ENCODE measurements around the gene POLR2I. TPM values are rescaled to one million over a fixed set of nuclear protein-coding genes. Genes with fewer than 3 reads are reported as not detected.

The POLR2I gene
- polyA plus RNA-seq (ENCODE audit: insufficient read length in 4 of 4): 10 to 100 TPM; 38.9 to 68.6 (median 42.7) TPM

DNA sequence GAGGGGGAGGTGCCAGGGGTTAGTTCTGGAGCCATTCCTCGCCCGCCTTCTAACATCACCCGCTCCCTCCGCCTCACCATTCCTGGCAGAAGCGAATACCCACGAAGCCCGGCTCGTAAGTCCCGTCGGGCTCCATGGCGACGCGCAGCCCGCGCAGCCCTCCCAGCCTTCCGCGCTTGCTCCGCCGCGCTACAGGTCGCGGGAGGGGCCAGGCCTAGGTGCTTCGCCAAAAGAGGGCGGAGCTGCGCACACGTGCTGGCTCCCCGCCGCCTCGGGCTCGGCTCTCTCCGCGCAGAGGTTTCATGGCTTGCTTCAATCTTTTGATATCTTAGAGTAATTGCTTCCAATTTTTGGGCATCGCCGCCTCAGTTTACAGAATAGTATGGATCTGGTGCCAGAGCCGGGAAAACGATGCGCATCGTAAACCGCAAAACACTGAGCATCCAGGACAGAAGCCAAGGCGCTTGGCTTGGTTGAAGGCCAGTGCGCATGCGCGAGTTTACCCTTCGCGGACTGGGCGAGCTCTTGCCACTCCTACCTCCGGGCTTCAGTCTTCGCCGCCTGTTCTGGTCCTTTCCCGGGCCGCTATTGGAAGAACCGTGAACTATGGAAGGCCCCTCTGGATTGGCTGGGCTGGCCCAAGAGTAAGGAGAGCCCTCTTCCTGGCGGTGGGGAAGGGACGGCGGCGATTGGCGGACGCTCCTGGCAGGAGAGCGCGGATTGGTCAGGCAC lies at the start of gene POLR2I:
TSS of gene POLR2I (minus strand) at position 155 of the 732 bp plus-strand sequence. CDS start at position 136, 19 bp downstream.
- DNase-seq (ENCODE audit: low read depth in 4 of 4, low spot score in 3 of 4): peak; percentile 97 to 100 (median 99)

DNA sequence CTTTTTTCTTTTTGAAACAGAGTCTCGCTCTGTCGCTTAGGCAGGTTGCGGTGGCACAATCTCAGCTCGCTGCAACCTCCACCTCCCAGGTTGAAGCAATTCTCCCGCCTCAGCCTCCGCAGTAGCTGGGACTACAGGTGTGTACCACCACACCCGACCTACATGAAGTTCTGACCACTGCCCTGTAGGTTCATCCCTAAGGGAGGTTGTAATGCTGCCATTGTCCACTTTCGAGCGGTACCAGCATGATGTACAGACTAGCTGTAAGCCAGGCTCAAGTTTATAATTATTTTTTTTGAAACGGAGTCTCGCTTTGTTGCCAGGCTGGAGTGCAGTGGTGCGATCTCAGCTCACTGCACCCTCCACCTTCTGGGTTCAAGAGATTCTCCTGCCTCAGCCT lies 49.1 kb upstream of the POLR2I start:
- no peak for DNase-seq (ENCODE audit: low read depth in 4 of 4, low spot score in 3 of 4)

DNA sequence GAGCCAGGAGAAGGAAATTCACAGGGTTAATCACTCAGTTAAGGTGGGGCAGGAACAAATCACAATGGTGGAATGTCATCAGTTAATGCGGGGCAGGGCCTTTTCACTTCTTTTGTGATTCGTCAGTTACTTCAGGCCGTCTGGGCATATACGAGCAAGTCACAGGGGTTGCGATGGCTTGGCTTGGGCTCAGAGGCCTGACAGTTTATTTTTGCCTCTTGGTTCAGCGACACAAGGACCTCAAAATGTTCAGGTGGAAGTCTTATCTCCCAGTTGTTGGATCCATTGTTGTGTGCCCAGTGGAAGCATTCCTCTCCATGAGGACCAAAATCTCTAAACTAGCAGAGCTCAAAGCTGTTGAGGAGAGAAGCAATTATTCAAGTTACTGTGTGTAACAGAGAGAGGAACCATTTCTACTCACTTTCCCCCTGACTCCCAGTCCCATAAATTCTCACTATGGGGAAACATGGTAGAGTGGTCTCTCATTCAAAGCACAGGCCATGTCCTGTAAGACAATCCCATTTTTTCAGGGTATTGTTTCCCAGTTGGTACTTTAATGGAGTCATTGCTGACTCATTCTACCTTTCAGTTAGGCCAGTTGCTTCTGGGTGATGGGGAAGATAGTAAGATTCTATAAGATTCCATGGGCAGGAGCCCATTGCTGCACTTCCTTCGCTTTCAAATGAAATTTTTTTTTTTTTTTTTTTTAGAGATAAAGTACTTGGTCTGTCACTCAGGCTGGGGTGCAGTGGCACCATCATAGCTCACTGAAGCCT lies 46.3 kb upstream of the POLR2I start:
- no peak for DNase-seq (ENCODE audit: low read depth in 4 of 4, low spot score in 3 of 4)

DNA sequence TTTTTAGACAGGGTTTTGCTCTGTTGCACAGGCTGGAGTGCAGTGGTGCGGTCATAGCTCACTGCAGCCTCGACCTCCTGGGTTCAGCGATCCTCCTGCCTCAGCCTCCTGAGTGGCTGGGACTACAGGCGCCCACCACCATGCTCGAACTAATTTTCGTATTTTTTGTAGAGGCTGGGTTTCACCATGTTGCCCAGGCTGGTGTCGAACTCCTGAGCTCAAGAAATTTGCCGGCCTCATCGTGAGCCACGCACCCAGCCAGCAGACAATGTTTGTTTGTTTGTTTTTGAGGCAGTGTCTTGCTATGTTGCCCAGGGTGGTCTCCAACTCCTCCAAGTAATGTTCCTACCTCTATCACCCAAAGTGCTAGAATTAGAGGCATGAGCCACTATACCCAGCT lies 38.5 kb upstream of the POLR2I start:
- no peak for DNase-seq (ENCODE audit: low read depth in 4 of 4, low spot score in 3 of 4)

DNA sequence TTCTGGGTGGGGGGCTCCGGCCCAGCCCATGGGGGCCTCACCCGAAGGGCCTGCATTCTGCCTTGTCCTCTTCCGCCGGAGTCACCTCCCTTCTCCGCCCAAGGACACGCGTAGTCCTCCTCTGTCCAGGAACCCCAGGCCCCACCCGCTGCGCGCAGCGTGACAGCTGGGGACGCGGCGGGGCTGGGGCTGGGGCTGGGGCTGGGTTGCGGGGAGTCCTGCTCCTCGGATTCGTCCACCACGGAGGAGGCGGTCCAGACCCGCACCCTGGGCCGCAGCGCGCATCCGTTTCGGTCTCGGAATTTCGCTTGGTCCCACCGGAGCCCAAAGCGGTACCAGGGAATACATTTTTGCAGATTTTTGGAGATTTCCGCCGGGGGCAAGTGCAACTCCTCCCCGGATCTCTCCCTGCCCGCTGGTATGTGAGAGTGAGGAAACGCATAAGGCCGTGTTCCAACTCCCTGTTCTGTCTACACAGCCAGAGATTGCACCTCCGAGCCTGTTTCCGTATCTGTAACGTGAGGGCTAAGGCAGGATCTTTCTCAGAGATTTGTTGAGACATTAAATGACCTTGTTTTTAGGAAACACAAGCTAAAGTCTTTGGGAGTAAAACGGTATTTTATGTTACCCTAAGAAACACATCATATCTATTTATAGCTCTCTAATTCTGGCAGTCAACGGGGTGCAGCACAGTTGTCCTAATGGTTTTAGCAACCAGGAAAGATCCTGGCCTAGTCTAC lies 37.8 kb upstream of the POLR2I start, which contains the start of gene COX7A1:
TSS of gene COX7A1 (minus strand) at position 96 of the 740 bp plus-strand sequence. CDS start at position 56, 40 bp downstream.
- peak in 1 of 4 donors; percentile 8 for DNase-seq (ENCODE audit: low read depth in 4 of 4, low spot score in 3 of 4)

DNA sequence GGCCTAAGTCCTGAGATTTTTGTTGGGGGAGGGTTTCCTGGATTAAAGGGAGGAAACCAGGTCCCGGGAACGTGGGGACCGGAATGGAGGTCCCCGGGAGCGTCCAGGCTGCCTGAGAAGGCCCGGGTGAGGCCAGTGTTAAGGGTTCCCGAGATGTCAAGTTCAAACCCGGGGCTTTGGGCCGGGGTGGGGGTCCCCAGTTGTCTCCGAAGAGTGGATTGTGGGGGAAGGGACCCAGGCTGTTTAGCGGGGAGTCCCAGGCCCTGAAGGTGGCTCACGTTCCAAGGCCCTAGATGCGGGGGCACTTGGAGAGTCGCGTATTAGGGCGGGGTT lies 37.3 kb upstream of the POLR2I start:
- DNase-seq (ENCODE audit: low read depth in 4 of 4, low spot score in 3 of 4): no peak

DNA sequence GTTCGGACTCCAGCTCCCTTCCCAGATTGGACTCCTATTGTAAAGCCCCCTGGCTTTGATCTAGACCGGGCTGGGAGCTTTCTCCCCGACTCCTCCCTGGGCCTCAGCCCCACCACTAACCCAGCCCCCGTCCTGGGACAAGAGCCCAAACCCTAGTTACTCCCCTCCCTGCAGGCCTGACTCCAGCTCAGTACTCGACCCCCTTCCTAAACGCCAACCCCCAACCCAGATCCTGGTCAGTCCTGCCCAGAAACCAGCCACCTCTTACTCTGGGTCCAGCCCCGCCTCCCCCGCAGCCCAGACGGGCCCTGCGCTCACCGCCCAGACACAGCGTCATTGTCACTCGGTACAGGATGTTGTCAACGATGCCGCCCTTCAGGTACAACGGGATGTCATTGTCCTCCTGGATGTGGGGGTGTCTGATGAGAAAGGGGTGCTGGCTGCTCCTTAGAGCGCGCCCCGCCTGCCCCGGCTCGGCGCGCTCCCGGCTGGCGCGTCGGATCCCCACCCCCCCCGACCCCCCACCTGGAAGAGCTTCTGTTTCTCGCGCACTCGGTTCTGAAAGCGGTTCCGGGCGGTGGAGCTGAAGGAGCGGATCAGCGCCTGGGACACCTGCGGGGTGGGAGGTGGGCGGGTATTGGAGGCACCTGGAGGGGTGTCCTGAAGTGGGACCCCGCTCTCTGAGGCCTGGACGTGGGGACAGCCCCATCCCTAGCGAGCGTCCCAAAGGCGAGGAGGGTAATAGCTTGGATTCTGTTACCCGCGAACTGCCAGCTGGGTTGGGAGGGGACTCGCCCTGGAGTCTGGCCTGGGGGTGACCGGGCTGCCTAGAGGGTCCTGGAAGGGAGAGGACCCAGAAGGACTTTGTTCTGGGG lies 36.7 kb upstream of the POLR2I start:
- DNase-seq (ENCODE audit: low read depth in 4 of 4, low spot score in 3 of 4): no peak

DNA sequence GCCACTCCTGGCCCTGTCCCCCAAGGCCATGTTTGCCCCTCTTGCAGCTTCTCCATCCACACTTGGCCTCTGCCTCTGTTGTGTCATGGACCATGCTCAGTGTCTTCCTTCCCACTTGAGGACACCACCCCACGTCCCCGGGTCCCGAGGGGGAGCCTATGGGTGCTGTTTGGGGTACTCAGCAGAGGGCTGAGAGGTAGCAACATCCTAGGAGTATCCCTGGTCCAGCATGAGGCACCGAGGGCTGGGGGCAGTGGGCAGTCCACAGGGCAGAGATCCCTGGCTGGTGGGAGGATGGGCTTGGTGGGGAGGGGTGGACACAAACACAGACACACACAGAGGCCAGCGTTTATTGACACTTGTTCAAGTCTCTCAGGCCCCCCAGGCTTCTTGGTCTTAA lies 35.9 kb upstream of the POLR2I start:
- no peak for DNase-seq (ENCODE audit: low read depth in 4 of 4, low spot score in 3 of 4)

DNA sequence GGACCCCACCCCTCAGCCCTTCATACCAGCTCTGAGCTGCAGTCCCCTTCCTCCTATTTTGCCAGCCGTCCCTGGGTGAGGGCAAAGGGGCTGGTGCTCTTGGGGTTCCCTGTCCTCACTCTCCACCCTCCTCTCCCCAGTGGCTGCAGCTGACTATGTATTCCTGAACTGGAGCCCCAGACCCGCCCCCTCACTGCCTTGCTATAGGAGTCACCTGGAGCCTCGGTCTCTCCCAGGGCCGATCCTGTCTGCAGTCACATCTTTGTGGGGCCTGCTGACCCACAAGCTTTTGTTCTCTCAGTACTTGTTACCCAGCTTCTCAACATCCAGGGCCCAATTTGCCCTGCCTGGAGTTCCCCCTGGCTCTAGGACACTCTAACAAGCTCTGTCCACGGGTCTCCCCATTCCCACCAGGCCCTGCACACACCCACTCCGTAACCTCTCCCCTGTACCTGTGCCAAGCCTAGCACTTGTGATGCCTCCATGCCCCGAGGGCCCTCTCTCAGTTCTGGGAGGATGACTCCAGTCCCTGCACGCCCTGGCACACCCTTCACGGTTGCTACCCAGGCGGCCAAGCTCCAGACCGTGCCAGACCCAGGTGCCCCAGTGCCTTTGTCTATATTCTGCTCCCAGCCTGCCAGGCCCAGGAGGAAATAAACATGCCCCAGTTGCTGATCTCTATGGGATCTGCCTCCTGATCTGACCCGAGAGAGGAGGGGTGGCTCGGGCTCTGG lies 35.2 kb upstream of the POLR2I start:
- no peak for DNase-seq (ENCODE audit: low read depth in 4 of 4, low spot score in 3 of 4)

DNA sequence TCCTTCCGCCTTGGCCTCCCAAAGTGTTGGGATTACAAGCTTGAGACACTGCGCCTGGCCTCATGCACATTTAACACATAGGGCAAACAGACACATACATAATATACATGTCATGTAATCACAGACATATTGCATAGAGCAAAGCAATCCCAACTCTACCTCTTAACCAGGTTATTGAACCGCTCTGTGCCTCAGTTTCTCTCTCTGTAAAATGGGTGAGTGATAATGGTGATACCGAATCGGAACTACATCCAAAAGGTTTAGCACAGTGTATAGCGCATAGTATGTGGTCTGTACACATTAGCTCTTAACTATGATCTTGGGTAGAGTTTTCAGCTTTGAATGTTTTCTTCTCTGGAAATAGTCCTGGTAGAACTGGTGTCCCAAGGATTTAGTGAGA lies 29.9 kb upstream of the POLR2I start:
- no peak for DNase-seq (ENCODE audit: low read depth in 4 of 4, low spot score in 3 of 4)

DNA sequence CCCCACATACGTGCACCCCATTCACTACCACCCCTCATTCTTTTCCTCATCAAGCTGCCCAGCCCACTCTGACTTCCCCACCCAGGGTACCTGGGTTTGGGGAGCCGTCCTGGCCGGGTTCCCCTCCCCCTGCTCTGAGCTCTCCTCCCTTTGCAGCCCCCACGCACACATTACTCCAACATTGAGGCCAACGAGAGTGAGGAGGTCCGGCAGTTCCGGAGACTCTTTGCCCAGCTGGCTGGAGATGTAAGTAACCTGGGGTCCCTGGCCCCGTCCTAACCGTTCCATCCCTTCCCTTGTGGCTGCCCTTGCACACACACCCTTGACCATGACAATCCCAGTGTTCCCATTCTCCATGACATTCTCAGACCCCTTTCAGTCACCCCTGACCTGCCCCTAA lies 27.8 kb upstream of the POLR2I start:
- no peak for DNase-seq (ENCODE audit: low read depth in 4 of 4, low spot score in 3 of 4)

DNA sequence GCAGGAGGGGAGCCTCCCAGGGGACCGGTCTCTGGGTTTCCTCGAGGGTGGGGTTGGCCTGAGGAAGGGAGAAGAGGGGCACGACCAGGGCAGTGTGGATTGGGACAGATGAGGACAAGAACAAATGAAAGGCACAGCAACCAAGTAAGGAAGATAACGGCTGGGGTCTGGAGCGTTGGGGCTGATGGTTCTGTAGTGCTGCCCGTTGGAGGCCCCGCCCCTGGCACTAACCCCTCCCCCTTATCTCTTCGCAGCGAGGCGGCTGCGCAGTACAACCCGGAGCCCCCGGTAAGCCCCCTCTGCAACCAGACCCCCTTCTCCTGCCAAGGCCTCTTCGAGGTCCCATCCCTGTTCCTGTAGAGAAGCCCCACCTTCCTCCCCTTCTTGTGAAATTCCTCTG lies 27.4 kb upstream of the POLR2I start:
- DNase-seq (ENCODE audit: low read depth in 4 of 4, low spot score in 3 of 4): no peak

DNA sequence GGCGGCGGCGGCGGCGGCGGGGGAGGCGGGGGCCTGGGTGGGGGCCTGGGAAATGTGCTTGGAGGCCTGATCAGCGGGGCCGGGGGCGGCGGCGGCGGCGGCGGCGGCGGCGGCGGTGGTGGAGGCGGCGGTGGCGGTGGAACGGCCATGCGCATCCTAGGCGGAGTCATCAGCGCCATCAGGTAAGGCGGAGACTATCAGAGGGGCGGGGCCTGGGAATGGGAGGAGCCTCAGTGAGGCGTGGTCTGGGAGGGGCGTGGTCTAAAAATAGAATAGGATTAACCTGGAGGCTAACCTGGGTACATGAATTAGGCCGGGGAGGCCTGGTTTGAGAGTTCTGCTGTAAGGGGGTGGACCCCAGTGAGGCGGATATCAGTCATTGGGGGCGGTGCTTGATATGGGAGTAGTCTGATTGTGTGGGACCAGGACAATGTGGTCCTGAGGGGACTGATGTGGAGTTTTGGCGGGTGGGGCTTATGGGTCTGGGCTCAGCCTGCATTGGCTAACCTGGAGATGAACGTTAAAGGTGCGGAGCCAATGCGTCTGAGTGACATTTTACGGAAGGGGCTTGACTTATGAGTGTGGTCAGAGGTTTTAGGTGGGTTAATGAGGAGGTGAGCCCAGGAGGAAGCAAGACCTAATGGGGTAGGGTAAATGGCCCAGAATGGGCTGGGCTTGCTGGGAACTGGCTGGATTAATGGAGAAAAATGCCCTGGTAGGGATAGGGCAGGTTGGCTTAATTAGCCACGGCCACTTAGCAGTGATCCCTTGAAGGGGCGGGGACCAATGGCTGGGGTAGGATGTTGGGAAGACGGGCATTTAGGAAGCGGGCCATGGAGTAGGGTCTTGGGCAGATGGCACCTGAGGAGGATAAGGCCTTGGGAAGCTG lies 26.6 kb upstream of the POLR2I start:
- peak in 2 of 4 donors; percentile 41 to 49 for DNase-seq (ENCODE audit: low read depth in 4 of 4, low spot score in 3 of 4)

DNA sequence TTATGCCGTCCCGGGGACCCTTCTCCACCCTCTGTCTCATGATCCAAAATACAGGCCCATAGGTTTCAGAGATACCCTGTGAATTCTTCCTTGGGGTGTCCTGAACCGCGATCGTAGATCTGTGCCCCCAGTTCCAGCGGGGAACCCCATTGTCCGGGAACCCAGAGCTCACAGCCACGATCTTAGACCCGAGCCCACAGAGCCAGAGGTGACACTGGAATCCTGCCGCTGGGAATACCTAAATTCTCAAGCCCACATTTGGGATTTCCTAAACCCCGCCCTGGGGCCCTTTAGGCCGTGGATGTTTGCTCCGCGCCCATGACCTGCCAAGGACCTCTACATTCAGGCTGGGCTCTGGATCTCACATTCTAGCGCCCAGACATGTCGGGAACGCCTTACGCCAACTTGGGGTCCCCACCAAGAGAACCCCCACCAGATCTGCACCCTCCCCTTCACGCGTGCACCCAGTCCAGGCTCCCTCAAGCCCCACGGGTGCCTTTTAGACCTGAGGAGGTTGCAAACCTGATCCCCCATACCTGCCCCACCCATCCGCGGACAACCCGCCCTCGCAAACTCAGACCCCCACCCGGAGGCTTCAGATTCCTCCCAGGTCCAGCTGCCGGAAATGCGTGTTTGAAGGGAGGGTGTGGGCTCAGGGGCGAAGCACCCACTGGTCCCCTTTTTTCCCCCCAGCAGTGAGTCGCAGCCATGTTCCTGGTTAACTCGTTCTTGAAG lies 25.8 kb upstream of the POLR2I start:
- peak in 2 of 4 donors; percentile 18 to 26 for DNase-seq (ENCODE audit: low read depth in 4 of 4, low spot score in 3 of 4)

DNA sequence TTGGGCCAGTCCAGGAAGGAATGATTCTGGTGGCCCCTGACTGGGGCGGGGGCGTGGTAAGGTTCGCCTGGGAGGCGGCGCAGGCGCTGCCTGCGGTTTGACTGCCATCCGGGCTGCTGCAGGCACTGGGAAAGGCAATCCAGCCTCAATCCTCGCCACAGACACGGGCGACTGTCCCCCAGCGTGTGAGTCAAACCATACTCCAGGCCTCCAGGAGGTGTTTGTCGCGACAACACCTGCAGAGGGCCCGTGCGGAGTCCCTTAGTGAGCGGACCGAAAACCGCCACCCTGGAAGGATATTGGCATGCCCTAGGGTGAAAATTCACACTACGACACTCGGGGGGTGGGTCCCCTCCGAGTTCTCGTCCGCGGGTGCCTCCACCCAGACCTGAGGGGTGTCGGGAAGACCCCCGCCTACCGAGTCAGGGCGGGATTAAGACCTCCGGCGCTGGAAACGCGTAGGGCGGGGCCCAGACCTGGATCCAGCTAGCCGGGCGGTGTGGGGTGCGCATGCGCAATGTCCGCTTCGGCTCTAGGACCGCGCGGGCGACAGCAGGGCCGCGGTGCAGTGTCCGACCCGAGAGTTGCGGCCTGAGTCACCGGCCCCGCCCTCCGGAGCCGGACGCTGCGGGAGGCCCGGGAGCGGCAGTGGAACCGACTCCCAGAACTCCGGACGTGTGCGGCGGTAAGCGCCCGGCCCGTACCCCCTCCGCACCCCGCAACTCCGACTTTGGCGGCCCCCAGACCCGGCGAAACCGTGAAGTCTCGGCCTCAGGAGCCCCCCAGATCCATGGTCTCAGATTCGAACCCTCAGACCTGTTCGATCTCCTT lies 25.0 kb upstream of the POLR2I start, which contains the start of gene CAPNS1:
TSS of gene CAPNS1 (plus strand) at position 594 of the 831 bp plus-strand sequence. CDS start 946 bp downstream, outside the sequence.
- peak; percentile 94 to 96 (median 94) for DNase-seq (ENCODE audit: low read depth in 4 of 4, low spot score in 3 of 4)

DNA sequence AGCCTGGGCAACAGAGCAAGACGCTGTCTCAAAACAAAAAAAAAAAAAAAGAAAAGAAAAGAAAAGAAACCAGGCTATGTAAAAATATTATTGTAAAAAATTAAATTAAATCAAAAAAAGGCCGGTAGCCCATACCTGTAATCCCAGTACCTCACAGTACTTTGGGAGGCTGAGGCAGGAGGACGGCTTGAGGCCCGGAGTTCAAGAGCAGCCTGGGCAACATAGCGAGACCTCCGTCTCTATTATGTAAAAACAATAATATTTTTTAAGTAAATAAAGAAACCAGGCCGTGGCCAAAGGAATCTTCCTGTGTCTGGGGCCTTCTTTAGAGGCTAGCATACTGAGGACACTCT lies 24.4 kb upstream of the POLR2I start:
- DNase-seq (ENCODE audit: low read depth in 4 of 4, low spot score in 3 of 4): no peak
